Ishikawa (cell line): ENCODE results near the gene EIF3L.

Experiments
- CEBPB ChIP-seq: IDR thresholded peaks from 2 replicates; pipeline ENCODE4 v1.6.1; 2012
- CREB1 ChIP-seq: IDR thresholded peaks from 2 replicates; pipeline ENCODE4 v1.6.1; 2012; ENCODE audit warnings: low read depth
- EGR1 ChIP-seq: IDR thresholded peaks from 2 replicates; pipeline ENCODE4 v1.6.1; 2012
- EP300 ChIP-seq: IDR thresholded peaks from 2 replicates; pipeline ENCODE4 v1.6.1; 2012; ENCODE audit warnings: borderline replicate concordance
- FOXM1 ChIP-seq: IDR thresholded peaks from 2 replicates; pipeline ENCODE4 v1.6.1; 2012; ENCODE audit warnings: low read depth, borderline replicate concordance
- MAX ChIP-seq: IDR thresholded peaks from 2 replicates; pipeline ENCODE4 v1.6.1; 2012
- NFIC ChIP-seq: IDR thresholded peaks from 2 replicates; pipeline ENCODE4 v1.6.1; 2012
- RAD21 ChIP-seq: IDR thresholded peaks from 2 replicates; pipeline ENCODE4 v1.6.1; 2012; ENCODE audit warnings: low read depth
- REST ChIP-seq: IDR thresholded peaks from 2 replicates; pipeline ENCODE4 v1.6.1; 2012; ENCODE audit warnings: low read depth, mild to moderate bottlenecking
- TAF1 ChIP-seq: IDR thresholded peaks from 2 replicates; pipeline ENCODE4 v1.6.1; 2012; ENCODE audit warnings: low read depth, mild to moderate bottlenecking
- TCF12 ChIP-seq: IDR thresholded peaks from 2 replicates; pipeline ENCODE4 v1.6.1; 2012; ENCODE audit warnings: low read depth
- TEAD4 ChIP-seq: IDR thresholded peaks from 2 replicates; pipeline ENCODE4 v1.6.1; 2012
- USF1 ChIP-seq: IDR thresholded peaks from 2 replicates; pipeline ENCODE4 v1.6.1; 2012
- YY1 ChIP-seq: IDR thresholded peaks from 2 replicates; pipeline ENCODE4 v1.6.1; 2012; ENCODE audit warnings: low read depth
- ZBTB7A ChIP-seq: IDR thresholded peaks from 2 replicates; pipeline ENCODE4 v1.6.1; 2012; ENCODE audit warnings: low read depth

The EIF3L gene

DNA sequence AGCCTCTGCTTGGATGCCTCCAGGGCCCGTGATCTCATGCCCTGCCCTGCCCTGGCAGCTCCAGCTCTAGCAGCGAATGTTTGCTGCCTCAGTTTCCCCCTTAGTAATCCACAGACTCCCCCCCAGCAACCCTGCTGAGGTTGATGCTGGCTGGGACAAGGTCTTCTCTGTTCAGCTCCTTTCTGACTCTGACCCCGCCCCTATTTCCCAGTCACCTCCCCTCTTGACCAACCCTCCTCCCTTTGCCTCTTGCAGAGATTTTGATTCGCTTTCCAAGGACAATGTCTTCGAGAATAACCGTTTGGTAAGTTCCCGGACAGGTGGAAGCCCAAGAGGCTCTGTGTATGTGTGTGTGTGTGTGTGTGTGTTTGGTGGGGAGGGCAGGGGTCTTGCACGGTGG is 62.5 kb downstream of the EIF3L start:
- no peak for TF ChIP-seq RAD21
- TF ChIP-seq TCF12 = no peak
- TF ChIP-seq EGR1 = no peak
- no peak for TF ChIP-seq CREB1
- no peak for TF ChIP-seq MAX
- TF ChIP-seq CEBPB = no peak
- TF ChIP-seq FOXM1 = no peak
- TF ChIP-seq YY1 = no peak
- TF ChIP-seq TEAD4 = no peak
- no peak for TF ChIP-seq NFIC
- TF ChIP-seq EP300 = no peak
- no peak for TF ChIP-seq ZBTB7A
- TF ChIP-seq TAF1 = no peak
- no peak for TF ChIP-seq USF1
- TF ChIP-seq REST = no peak

DNA sequence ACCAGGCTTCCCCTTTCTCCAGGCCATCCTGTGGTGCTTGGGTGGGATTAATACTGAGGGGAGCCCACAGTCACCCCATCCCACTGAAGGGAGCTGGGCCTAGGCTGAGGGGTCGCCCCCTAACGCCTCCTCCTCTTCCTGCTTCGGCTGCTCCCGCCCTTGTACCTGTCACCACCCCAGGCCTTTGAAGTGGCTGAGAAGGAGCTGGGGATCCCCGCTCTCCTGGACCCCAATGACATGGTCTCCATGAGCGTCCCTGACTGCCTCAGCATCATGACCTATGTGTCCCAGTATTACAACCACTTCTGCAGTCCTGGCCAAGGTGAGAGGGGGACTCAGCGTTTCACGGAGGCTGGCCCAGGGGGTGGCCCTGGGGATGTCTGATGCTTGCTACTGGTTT is 63.0 kb downstream of the EIF3L start:
- TF ChIP-seq EGR1 (no peak), RAD21 (no peak)

GRCh38 chr22:37913233-37913721 is 64.1 kb downstream of the EIF3L start:
- TF ChIP-seq CREB1 (no peak), TAF1 (no peak), MAX (no peak), CEBPB (no peak), FOXM1 (no peak), YY1 (no peak), RAD21 (no peak), NFIC (no peak), EP300 (no peak), REST (no peak), TCF12 (no peak), TEAD4 (no peak), EGR1 (no peak), ZBTB7A (no peak), USF1 (no peak)

DNA sequence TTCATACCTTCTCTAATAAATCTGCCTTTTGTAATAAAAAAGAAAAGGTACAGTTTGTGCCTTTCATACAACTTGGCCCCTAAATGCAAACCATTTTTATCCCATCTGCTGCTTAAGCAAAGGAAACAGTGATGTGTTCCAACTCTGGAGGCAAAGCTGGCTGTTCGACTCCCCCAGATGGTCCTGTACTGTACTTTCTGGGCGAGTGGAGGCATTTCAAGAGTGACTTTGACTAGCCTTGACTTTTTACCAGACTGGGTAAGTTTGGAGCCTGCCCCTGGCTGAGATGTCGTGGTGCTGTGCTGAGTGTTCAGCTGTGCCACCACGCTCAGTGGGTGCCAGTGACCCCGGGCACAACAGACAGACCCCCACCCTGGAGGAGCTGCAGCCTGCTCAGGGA is 67.1 kb downstream of the EIF3L start:
- no peak for TF ChIP-seq CREB1
- no peak for TF ChIP-seq FOXM1
- TF ChIP-seq EP300 = no peak

DNA sequence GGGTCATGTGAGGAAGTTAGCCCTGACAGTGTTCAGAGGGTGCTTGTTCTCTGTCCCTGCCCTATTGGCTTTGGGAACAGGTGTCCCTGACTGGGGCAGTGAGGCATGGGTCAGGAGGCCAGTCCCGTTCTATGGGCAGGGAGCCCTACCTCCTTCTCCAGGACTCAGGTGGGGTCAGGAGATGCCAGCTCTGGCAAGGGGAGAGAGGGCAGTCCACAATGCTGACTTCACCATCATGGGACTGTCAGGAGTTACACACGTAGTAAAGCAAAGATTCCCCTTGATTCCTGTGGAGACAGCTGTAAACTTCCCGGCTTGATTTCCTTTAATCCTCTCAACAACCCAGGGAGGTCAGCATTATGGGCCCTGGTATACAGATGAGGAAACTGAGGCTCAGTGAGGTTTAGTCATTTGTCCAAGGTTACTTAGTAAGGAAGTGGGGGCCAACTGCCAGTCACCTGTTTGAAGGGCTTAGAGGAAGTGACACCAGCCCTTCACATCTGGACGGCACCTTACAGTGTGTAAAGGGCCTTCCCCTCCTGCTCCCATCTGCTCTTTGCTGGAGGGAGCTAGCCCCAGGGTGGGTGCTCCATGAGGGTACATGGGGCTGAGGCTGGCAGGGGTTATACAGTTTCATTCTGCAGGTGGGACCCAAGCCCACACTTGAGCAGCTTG is 68.8 kb downstream of the EIF3L start:
- no peak for TF ChIP-seq USF1
- TF ChIP-seq CEBPB = no peak
- no peak for TF ChIP-seq EGR1
- no peak for TF ChIP-seq ZBTB7A
- no peak for TF ChIP-seq NFIC
- TF ChIP-seq TEAD4 = no peak
- no peak for TF ChIP-seq CREB1
- no peak for TF ChIP-seq YY1
- TF ChIP-seq RAD21 = no peak
- TF ChIP-seq FOXM1 = no peak
- no peak for TF ChIP-seq TAF1
- no peak for TF ChIP-seq MAX
- TF ChIP-seq REST = no peak
- TF ChIP-seq EP300 = no peak
